Hepatocyte (in vitro differentiated cells): Measurements from ENCODE around the gene APOL2.

ENCODE experiments used
- CTCF ChIP-seq: fragments of 200-600 bp; sonication (generic); IDR thresholded peaks from 2 replicates; pipeline ENCODE4 v1.5.1; 2016; ENCODE audit warnings: antibody characterized with exemption, mild to moderate bottlenecking; ENCODE audit not compliant: poor library complexity
- EZH2 ChIP-seq: fragments of 200-600 bp; sonication (generic); IDR thresholded peaks from 2 replicates; pipeline ENCODE4 v1.6.1; 2016; ENCODE audit warnings: antibody characterized with exemption, mild to moderate bottlenecking, borderline replicate concordance
- EZH2phosphoT487 ChIP-seq: fragments of 200-600 bp; sonication (generic); IDR thresholded peaks from one replicate; pipeline ENCODE4 v1.6.1; 2018; ENCODE audit warnings: antibody characterized with exemption, mild to moderate bottlenecking, low read depth, moderate library complexity; ENCODE audit not compliant: unreplicated experiment, severe bottlenecking

- TF ChIP-seq CTCF, result no peak
- TF ChIP-seq EZH2phosphoT487, result no peak
- no peak for TF ChIP-seq EZH2
These were observed 4.7 kb upstream of the APOL2 start for GRCh38 chr22:36243986-36244385.
